HG02870 (cell line): ENCODE data around the gene CBFA2T2.

Source experiments
- ATAC-seq: cut with Tn5 transposase; IDR thresholded peaks from one replicate; pipeline ENCODE4 v1.9.1; 2021; ENCODE audit warnings: mild to moderate bottlenecking, moderate library complexity; ENCODE audit not compliant: unreplicated experiment

Gene CBFA2T2

GRCh38 chr20:33663161-33664084 lies 173.5 kb downstream of the CBFA2T2 start:
- no peak for ATAC-seq

- no peak for ATAC-seq
Measured at GRCh38 chr20:33664085-33664761, 174.3 kb downstream of the CBFA2T2 start.

- ATAC-seq: no peak
Measured at GRCh38 chr20:33664762-33665144, 174.9 kb downstream of the CBFA2T2 start.

GRCh38 chr20:33666293-33667244 lies 176.7 kb downstream of the CBFA2T2 start, which contains the start of gene ACTL10:
Gene ACTL10 (plus strand): TSS chr20:33666943. CDS start chr20:33667498, 555 bp downstream.
- ATAC-seq: peak; percentile 71

GRCh38 chr20:33667245-33667675 lies 177.4 kb downstream of the CBFA2T2 start:
- peak; percentile 4 for ATAC-seq

- no peak for ATAC-seq
Measured at GRCh38 chr20:33667676-33668465, 178.0 kb downstream of the CBFA2T2 start.

GRCh38 chr20:33668466-33669155 lies 178.7 kb downstream of the CBFA2T2 start:
- ATAC-seq: no peak

GRCh38 chr20:33669224-33669623 lies 179.3 kb downstream of the CBFA2T2 start:
- no peak for ATAC-seq

- ATAC-seq: no peak
Measured at GRCh38 chr20:33669873-33670640, 180.2 kb downstream of the CBFA2T2 start.

- no peak for ATAC-seq
Measured at GRCh38 chr20:33670715-33671499, 181.0 kb downstream of the CBFA2T2 start.

GRCh38 chr20:33671573-33672288 lies 181.8 kb downstream of the CBFA2T2 start:
- ATAC-seq: no peak

GRCh38 chr20:33672426-33673113 lies 182.7 kb downstream of the CBFA2T2 start:
- ATAC-seq: no peak

- no peak for ATAC-seq
Measured at GRCh38 chr20:33673114-33673409, 183.2 kb downstream of the CBFA2T2 start.

- ATAC-seq: peak; percentile 18
Measured at GRCh38 chr20:33673410-33674293, 183.8 kb downstream of the CBFA2T2 start.

GRCh38 chr20:33674294-33675135 lies 184.6 kb downstream of the CBFA2T2 start, which contains the start of gene NECAB3:
Gene NECAB3 (minus strand): TSS chr20:33674428. CDS start chr20:33674352, 76 bp downstream.
- ATAC-seq: peak; percentile 55
